Activated T-cell treated with anti-CD3 and anti-CD28 coated beads, Interleukin-2, amount 50 U/mL, for 4 hours (primary cell): ENCODE data around the gene PRKCZ. TPM values are rescaled to one million over a fixed set of nuclear protein-coding genes. Genes with fewer than 3 reads are reported as not detected.
"Not testable (repeated sequence)": the region's sequence is repeated elsewhere in the genome, so short reads cannot be mapped to it uniquely, and the experiment has no call there.

Source experiments
- ATAC-seq, 2 donors: fragments of 200-7000 bp; cut with Tn5 transposase; one replicate each; pipeline ENCODE4 v1.10.0; 2021
- DNase-seq: peaks from one replicate; pipeline ENCODE4 v3.0.0-alpha.2; 2020
- H3K27me3 Mint-ChIP-seq: one replicate; pipeline ENCODE4 v1.8.0; 2021; ENCODE audit warnings: low read depth, mixed read lengths
- H3K36me3 Mint-ChIP-seq: one replicate; pipeline ENCODE4 v1.8.0; 2022; ENCODE audit warnings: mixed read lengths; ENCODE audit not compliant: insufficient read depth
- H3K4me1 Mint-ChIP-seq: one replicate; pipeline ENCODE4 v1.8.0; 2021; ENCODE audit warnings: low read depth, mixed read lengths
- H3K4me3 Mint-ChIP-seq: one replicate; pipeline ENCODE4 v1.8.0; 2021; ENCODE audit warnings: mild to moderate bottlenecking, moderate library complexity, mixed read lengths
- H3K9me3 Mint-ChIP-seq: one replicate; pipeline ENCODE4 v1.8.0; 2021; ENCODE audit warnings: mixed read lengths
- total RNA-seq, 3 donors: library from RNA; stranded (reverse); gene quantifications; one replicate each; pipeline ENCODE4 v1.2.1, GENCODE V29; 2021

PRKCZ gene
- total RNA-seq, 3 donors from 2014 or later: 15.0 to 15.6 (median 15.0) TPM

DNA sequence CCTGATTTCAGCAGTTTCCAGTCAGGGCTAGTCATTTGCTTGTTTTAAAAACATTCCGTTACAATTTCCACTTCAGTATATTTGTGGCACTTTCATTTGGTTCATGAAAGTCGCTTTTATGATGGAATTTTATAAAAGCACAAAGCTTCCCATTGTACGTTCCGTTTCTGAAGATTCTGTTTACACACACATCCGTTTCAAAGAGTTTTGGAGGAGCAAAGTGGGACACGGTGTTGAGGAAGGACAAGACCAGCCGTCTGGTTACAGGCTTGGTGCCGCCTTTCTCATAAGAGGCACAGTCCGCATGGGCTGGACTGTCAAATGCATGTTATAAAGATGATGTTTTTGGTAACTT, 84.0 kb downstream of the PRKCZ start:
- no peak for DNase-seq
- no peaks in the 10 kb centered on the region for H3K36me3 Mint-ChIP-seq
- no peak overlapping the region for H3K4me3 Mint-ChIP-seq
- ATAC-seq: no peak
- no peaks in the 10 kb centered on the region for H3K27me3 Mint-ChIP-seq
- H3K9me3 Mint-ChIP-seq: no peaks in the 10 kb centered on the region
- H3K4me1 Mint-ChIP-seq: peaks cover 18% of the 10 kb centered on the region

GRCh38 chr1:2134621-2135307, 84.6 kb downstream of the PRKCZ start:
- no peaks in the 10 kb centered on the region for H3K9me3 Mint-ChIP-seq
- DNase-seq (no peak), ATAC-seq (no peak)
- no peaks in the 10 kb centered on the region for H3K27me3 Mint-ChIP-seq
- peak overlapping the region; percentile 24 for H3K4me3 Mint-ChIP-seq
- peaks cover 19% of the 10 kb centered on the region for H3K4me1 Mint-ChIP-seq
- no peaks in the 10 kb centered on the region for H3K36me3 Mint-ChIP-seq

DNA sequence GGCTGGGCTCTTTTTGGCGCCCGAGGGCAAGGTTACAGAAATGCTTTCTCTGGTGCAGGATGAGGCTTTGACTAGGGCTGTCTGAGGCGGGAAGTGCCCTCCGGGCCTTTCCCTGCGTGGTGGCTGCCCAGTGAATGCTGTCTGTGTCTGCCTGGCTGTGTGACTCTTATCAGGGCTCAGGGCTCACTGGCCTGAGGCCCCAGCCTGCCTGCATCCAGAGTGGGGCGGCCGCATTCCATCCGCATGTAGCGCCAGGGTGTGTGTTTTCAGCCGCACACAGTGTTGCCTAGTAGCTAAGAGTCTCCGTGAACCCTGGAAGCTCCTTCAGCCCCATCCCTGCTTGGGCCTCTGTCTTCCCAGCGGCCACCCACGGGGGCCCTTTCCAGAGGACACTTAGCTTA, 85.2 kb downstream of the PRKCZ start:
- H3K4me3 Mint-ChIP-seq: no peak overlapping the region
- H3K27me3 Mint-ChIP-seq: no peaks in the 10 kb centered on the region
- no peaks in the 10 kb centered on the region for H3K9me3 Mint-ChIP-seq
- ATAC-seq (no peak), DNase-seq (no peak)
- H3K4me1 Mint-ChIP-seq: peaks cover 21% of the 10 kb centered on the region
- H3K36me3 Mint-ChIP-seq: no peaks in the 10 kb centered on the region

GRCh38 chr1:2135941-2136340, 85.7 kb downstream of the PRKCZ start:
- Mint-ChIP-seq H3K4me1 (peaks cover 21% of the 10 kb centered on the region), H3K4me3 (no peak overlapping the region)

GRCh38 chr1:2136386-2137235, 86.4 kb downstream of the PRKCZ start:
- no peaks in the 10 kb centered on the region for H3K9me3 Mint-ChIP-seq
- no peaks in the 10 kb centered on the region for H3K27me3 Mint-ChIP-seq
- ATAC-seq (no peak), DNase-seq (no peak)
- peaks cover 19% of the 10 kb centered on the region for H3K4me1 Mint-ChIP-seq
- H3K36me3 Mint-ChIP-seq: no peaks in the 10 kb centered on the region
- no peak overlapping the region for H3K4me3 Mint-ChIP-seq

More at GRCh38 chr1:2135941-2136340, 85.7 kb downstream of the PRKCZ start:
- Mint-ChIP-seq H3K9me3 (no peaks in the 10 kb centered on the region), H3K27me3 (no peaks in the 10 kb centered on the region), H3K36me3 (no peaks in the 10 kb centered on the region)
- ATAC-seq (no peak), DNase-seq (no peak)

DNA sequence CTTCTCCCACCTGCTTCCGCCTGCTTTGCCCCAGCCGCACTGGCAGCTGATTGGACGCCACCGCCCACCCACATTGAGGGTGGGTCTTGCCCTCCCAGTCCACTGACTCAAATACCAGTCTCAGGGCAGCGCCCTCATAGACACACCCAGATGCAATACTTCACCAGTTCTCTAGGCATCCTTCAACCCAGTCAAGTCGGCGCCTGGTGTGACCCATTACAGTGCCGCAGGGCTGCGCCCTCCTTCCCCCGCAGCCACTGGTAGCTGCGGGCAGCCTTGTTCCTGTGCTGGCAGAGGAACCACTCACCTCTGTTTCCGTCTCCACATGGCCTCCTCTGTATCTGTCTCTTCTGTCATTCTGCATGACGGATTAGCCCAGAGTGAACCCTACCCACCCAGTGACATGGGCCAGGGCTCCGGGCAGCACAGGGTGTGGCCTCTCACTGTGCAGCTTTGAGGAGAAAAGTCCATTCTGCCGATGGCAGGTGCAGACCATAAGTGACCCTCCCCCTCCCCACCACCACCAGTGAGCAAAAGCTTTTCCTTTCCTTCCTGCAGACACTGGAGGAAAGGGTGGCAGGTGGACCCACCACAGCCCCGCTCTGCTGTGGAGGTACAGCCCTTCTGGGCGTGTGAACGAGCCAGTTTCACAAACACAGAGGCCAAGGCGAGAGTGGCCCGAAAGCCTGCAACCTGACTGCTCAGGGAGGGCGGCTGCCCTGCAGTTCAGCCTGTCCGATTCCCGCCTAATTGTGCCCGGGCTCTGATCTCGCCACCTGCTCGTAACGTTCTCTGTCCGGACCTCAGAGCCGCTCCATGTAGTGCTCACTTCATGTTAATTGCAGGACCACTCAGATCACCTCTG, 87.3 kb downstream of the PRKCZ start:
- no peak for DNase-seq
- Mint-ChIP-seq H3K9me3 (no peaks in the 10 kb centered on the region), H3K36me3 (no peaks in the 10 kb centered on the region), H3K27me3 (no peaks in the 10 kb centered on the region), H3K4me3 (no peak overlapping the region), H3K4me1 (peaks cover 13% of the 10 kb centered on the region)
- no peak for ATAC-seq

GRCh38 chr1:2139156-2139555, 88.9 kb downstream of the PRKCZ start:
- H3K9me3 Mint-ChIP-seq, DNase-seq, H3K36me3 Mint-ChIP-seq, ATAC-seq, H3K4me3 Mint-ChIP-seq, H3K4me1 Mint-ChIP-seq, H3K27me3 Mint-ChIP-seq: not testable (repeated sequence)

DNA sequence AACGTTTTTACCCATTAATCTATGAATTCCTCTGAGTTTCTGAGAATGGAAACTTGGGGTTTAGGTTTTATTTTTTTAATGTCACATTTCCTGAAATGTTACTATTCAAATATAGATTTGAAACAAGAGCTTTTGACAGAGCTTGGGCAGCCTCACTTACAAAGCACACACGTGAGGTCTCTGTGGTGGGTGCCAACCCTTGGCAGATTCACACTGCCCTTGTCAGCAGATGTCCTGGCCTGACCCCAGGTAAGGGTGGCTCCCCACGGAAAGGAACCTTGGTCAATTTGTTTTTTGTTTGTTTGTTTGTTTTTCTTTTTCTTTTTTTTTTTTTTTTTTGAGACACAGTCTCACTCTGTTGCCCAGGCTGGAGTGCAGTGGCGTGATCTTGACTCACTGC, 90.8 kb downstream of the PRKCZ start:
- H3K4me3 Mint-ChIP-seq: no peak overlapping the region
- DNase-seq (no peak), ATAC-seq (no peak)
- H3K36me3 Mint-ChIP-seq: no peaks in the 10 kb centered on the region
- H3K9me3 Mint-ChIP-seq: no peaks in the 10 kb centered on the region
- peaks cover 6% of the 10 kb centered on the region for H3K4me1 Mint-ChIP-seq
- no peaks in the 10 kb centered on the region for H3K27me3 Mint-ChIP-seq

GRCh38 chr1:2143814-2144500, 93.7 kb downstream of the PRKCZ start:
- no peak overlapping the region for H3K4me3 Mint-ChIP-seq
- ATAC-seq: no peak
- H3K27me3 Mint-ChIP-seq: no peaks in the 10 kb centered on the region
- H3K4me1 Mint-ChIP-seq: peaks cover 3% of the 10 kb centered on the region
- no peaks in the 10 kb centered on the region for H3K36me3 Mint-ChIP-seq
- H3K9me3 Mint-ChIP-seq: no peaks in the 10 kb centered on the region
- DNase-seq: no peak

DNA sequence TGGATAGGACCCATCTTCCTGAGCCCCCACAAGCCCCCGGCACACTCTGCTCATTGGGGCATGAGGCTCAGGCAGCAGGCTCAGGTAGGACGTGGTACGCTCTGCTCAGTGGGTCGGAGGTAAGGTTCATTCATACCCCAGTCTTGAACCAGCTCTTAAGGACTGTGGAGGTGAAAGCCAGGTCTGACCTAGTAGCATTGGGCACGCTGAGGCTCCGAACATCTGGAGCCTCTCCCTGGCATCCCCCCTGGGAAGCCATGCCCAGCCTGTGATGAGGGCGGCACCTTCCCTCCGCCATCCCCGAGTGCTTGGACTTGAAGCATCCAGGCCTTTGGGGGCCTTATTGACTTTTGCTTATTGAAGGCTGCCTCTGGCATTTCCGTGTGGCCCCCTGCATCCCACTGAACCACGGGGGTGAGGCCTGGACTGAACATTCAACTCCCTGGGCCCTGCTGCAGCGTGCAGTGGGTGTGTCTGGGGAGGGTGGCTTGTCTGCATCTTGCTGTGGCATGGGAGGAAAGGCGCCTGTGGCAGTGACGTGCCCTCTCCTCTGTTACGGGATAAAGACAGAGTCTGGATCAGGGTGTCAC, 94.4 kb downstream of the PRKCZ start:
- peaks cover 4% of the 10 kb centered on the region for H3K4me1 Mint-ChIP-seq
- H3K36me3 Mint-ChIP-seq: no peaks in the 10 kb centered on the region
- no peak for DNase-seq
- no peak for ATAC-seq
- H3K27me3 Mint-ChIP-seq: no peaks in the 10 kb centered on the region
- H3K4me3 Mint-ChIP-seq: no peak overlapping the region
- H3K9me3 Mint-ChIP-seq: no peaks in the 10 kb centered on the region

GRCh38 chr1:2145946-2146835, 96.0 kb downstream of the PRKCZ start:
- Mint-ChIP-seq H3K36me3 (no peaks in the 10 kb centered on the region), H3K4me1 (peaks cover 4% of the 10 kb centered on the region), H3K4me3 (no peak overlapping the region), H3K27me3 (no peaks in the 10 kb centered on the region), H3K9me3 (no peaks in the 10 kb centered on the region)
- DNase-seq: no peak
- peak; percentile 58 to 70 for ATAC-seq

- H3K4me3 Mint-ChIP-seq: no peak overlapping the region
- H3K9me3 Mint-ChIP-seq: no peaks in the 10 kb centered on the region
- no peaks in the 10 kb centered on the region for H3K27me3 Mint-ChIP-seq
- H3K36me3 Mint-ChIP-seq: peaks cover 2% of the 10 kb centered on the region
- DNase-seq (no peak), ATAC-seq (no peak)
- H3K4me1 Mint-ChIP-seq: peaks cover 4% of the 10 kb centered on the region
Observed at GRCh38 chr1:2146836-2147517, 96.8 kb downstream of the PRKCZ start.
